HFF-Myc (cell line): ENCODE data around the gene KRTAP5-4.

Source experiments
- DNase-seq: peaks from one replicate; pipeline ENCODE4 v3.0.0-alpha.2; 2011; ENCODE audit warnings: low read depth; ENCODE audit errors: extremely low read depth
- H3K4me3 ChIP-seq: replicated peaks from 2 replicates; pipeline ENCODE4 v1.5.1; 2011; ENCODE audit warnings: low read depth, mild to moderate bottlenecking, control low read depth, low read length
- TF ChIP-seq, protein P1 (sequence below): IDR thresholded peaks from 2 replicates; pipeline ENCODE4 v1.5.1; 2012; ENCODE audit warnings: mild to moderate bottlenecking, low read depth, low read length, control low read depth; ENCODE audit errors: missing control alignments

The KRTAP5-4 gene

DNA sequence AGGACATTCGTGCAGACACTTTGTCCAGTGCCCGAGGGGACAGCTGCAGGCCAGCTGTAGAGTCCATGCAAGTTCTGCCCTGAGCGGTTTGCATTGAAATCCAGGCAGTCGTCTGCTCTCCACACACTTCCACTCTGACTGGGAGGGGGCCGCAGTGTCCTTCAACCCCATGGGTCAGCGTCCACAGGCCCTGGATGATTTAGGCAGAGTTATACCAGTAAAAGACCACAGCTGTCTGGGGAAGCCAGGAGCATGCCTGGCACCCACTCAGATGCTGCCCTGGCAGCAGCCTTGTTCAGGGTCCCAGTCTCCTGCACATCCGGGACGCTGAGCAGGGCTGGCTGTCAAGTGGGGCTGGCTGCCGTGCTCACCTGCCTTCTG lies 34.1 kb upstream of the KRTAP5-4 start:
- TF ChIP-seq, protein P1, sequence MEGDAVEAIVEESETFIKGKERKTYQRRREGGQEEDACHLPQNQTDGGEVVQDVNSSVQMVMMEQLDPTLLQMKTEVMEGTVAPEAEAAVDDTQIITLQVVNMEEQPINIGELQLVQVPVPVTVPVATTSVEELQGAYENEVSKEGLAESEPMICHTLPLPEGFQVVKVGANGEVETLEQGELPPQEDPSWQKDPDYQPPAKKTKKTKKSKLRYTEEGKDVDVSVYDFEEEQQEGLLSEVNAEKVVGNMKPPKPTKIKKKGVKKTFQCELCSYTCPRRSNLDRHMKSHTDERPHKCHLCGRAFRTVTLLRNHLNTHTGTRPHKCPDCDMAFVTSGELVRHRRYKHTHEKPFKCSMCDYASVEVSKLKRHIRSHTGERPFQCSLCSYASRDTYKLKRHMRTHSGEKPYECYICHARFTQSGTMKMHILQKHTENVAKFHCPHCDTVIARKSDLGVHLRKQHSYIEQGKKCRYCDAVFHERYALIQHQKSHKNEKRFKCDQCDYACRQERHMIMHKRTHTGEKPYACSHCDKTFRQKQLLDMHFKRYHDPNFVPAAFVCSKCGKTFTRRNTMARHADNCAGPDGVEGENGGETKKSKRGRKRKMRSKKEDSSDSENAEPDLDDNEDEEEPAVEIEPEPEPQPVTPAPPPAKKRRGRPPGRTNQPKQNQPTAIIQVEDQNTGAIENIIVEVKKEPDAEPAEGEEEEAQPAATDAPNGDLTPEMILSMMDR, result no peak
- no peak overlapping the region for H3K4me3 ChIP-seq
- DNase-seq, result no peak

DNA sequence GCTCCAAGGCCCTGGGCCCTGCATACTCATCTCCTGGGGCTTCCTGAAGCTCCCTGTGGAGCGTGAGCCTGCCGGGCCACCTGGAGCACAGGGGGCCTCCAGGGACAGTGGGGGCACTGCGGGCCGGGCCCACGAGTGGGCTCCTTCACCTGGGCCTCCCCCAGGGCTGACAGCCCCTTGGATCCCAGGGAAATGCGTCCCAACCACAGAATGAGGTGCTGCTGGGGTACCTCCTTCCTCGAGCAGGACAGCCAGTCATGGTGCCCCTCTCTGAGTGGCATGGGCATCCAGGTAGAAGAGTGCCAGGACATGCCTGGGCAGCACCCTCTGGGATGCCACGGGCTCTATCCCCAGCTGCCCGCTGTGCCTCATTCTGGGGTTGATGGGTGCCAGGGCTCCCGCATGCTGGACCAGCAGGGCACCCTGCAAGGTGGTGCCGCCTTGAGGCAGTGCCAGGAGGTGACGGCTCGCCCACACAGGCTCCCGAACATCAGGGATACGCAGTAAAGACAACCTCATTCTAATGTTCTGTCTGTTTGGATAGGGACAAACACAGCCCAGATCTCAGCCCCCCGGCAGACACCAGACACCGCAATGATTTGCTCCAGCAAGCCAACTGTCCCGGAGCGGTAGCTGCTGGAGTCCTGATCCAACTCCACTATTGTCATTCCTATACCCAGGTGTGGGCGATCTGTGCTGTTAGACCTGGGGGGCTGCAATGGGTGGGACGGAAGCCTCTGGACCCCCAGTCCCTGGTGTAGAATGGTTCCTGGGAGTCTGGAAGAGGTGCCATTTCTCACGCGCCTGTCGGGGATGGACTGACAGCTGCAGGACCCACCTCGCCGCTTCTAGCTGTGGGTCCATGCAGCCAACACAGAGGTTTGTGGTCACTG lies 33.5 kb upstream of the KRTAP5-4 start:
- no peak for DNase-seq
- TF ChIP-seq, protein P1, result no peak
- H3K4me3 ChIP-seq, result no peak overlapping the region

DNA sequence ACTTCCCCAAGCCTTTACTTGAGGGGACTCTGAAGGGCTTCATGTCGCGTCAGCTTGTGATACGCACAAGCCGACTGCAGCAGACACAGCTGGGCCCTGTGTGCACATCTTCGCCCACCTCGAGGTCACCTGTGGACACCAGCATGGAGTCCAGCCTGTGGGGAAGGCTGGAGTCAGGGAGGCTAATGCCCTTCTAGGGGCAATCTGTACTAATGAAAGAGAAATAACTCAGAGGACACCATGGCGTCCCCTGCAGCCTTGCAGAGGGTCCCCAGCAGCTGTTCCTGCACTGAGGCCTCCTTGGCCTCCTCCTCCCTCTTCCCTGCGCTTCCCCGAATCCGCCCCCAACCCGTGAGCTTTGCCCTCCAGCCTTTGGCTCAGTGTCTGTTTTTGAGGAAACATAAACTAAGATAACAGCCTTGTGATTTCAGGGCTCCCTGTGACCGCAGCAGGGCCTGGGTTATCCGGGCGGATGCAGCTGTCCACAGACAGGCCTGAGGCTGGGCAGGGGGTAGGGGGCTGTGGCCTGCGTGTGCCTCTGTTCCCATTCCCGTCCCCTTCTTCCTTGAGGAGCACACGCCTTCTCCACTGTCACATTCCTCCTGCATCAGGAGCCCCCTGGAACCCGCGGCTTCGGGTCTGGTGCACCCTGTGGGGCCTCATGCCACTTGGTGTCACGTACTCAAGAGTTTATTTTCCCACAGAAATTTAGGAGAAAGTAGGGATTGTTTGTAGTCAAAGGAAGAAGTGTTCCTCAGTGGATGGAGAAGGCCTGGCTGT lies 32.6 kb upstream of the KRTAP5-4 start:
- TF ChIP-seq, protein P1, result no peak
- DNase-seq, result no peak
- H3K4me3 ChIP-seq, result no peak overlapping the region

DNA sequence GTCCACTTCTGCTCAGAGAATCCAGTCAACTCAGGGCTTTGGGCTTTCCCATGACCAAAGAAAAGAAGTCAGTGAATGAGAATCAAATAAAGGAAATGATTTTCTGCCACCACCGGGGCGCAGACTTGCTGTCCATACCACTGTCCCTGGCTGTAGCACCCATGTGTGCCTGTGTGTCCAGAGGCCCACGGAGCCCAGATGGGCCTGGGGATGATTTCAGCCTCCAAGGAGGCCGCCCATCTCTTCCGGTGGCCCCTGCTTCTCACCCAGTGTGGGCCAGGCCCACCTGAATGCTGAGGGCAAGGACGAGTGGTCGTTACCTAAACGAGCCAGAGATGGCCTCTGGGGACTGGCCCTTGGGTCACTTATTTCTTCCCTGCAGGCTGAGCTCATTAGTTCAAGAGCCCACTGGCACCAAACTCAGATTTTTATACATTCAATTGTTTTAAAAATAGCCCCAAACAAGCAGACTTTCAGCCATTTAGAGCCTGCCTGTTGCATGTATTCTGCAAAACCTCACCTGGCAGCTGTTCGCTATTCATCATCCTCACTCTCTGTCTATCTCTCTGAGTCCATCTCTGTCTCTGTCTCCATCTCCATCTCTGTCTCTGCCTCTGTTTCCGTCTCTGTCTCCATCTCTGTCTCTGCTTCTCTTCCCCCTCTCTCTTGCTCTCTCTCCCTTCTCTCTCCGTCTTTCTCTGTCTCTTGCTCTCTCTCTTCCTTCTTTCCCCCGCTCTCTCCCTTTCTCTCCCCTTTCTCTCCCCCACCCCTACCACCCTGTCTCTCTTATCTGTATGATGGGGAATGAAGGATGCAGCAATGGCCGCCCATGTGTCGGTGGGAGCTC lies 31.8 kb upstream of the KRTAP5-4 start:
- DNase-seq, result no peak
- no peak overlapping the region for H3K4me3 ChIP-seq
- TF ChIP-seq, protein P1, result no peak

DNA sequence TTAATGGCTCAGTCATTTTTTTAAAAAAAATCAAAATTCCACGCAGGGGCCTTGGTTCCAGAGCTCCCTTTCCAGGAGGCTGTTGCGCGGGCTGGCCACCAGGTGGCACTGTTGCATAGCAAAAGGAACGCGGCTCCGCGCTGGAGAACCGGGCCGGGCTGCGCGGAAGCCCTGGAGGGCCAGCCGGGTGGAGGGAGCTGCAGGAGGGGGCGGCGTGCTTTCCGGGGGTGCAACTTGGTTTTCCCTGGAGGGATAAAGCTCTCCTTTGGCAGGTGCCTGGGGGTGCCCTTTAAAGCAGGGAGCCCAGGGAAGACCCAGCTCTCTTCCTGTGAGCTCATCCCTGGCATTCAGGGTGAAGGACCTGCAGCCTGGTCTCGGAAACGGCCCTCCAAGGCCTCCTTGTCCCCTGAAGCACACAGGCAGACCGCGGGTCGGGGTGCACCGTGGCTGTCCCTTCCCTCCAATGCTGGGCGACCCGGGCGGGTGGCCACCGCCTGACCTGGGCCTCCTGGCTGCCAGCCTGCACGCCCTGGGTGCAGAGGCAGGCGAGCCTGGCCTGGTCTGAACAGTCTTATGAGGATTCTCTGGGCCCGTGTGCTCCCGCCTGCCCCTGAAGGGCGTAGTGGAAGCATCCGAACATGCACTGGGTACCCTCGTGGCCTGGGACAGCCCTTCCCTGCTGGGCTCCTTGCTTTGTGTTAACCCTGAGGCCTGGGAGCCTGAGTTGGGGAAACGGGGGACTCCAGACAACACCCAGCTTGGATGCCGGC lies 31.0 kb upstream of the KRTAP5-4 start:
- no peak overlapping the region for H3K4me3 ChIP-seq
- no peak for DNase-seq
- TF ChIP-seq, protein P1, result peak; percentile 92

DNA sequence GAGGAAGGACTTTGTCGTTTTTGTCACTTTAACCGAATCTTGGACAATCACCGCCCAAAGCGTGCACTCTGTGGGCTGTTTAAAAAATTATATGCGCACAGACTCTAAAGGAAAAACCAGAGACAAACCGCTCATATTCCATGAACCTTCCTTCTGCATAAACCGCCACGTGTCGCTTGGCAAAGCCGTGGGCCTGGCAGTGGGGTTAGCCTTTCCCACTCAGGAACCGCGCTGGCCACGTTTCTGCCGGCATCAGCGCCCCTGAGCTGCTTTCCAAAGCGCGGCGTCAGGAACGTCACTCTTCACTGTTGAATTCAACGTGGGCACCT lies 30.5 kb upstream of the KRTAP5-4 start:
- no peak for DNase-seq
- TF ChIP-seq, protein P1, result no peak
- H3K4me3 ChIP-seq, result no peak overlapping the region
